ENCODE results near the gene TLCD4. TPM values are rescaled to one million over a fixed set of nuclear protein-coding genes. Genes with fewer than 3 reads are reported as not detected.

Gene TLCD4
- total and polyA plus RNA-seq, 2 of the 8 experiments (the other 6 are each of a cell fraction or from before 2014, with no cell fraction given), result 0.79 to 4.2 TPM

DNA sequence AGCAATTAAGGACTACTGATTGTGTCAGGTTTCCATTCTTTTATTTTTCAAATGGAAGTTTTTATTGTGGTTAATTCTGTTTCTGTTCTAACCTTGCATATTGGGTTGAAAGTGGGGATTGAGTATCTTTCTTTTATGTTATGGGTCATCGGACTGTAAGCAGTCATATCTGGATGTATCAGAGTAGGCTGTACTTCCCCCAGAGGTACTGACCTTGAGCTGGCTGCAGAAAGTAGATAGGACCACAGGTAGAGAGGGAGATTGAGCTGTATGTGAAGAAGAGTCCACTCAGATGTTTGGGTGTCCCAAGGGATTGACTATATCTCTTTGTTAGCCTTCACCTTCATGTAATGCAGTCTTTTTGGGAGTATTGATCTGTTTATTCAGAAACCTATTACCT is 23.9 kb upstream of the TLCD4 start:
- no peak overlapping the region for H3K18ac ChIP-seq (ENCODE audit: extremely low read depth, low read length)
- no peaks in the 10 kb centered on the region for H4K20me1 ChIP-seq (replicated peaks in 1 of 2; ENCODE audit: control insufficient read depth in 1 of 2, insufficient read depth in 2 of 2, low read length in 2 of 2)
- no peak overlapping the region for H3K27ac ChIP-seq (ENCODE audit: low read depth, low read length)
- H3K36me3 ChIP-seq (ENCODE audit: control insufficient read depth in 2 of 4, insufficient read depth in 4 of 4, low read length in 3 of 4), result no peaks in the 10 kb centered on the region
- no peak overlapping the region for H3K23ac ChIP-seq (ENCODE audit: insufficient read length)
- no peak overlapping the region for H4K91ac ChIP-seq (replicated peaks; ENCODE audit: insufficient read length, low read length)
- no peak overlapping the region for H2BK12ac ChIP-seq (ENCODE audit: low read depth, low read length)
- no peak overlapping the region for H3K9ac ChIP-seq (replicated peaks in 1 of 4; ENCODE audit: extremely low read depth in 1 of 4, low read depth in 3 of 4, low read length in 3 of 4)
- FAIRE-seq (no peak), DNase-seq (ENCODE audit: low read depth in 1 of 2, low spot score in 2 of 2) (no peak)
- no peak overlapping the region for H4K8ac ChIP-seq (ENCODE audit: extremely low read depth, insufficient read depth, low read length)
- H2AFZ ChIP-seq (ENCODE audit: low read length), result no peak overlapping the region
- H3K9me3 ChIP-seq (ENCODE audit: insufficient read depth in 2 of 2, low read depth in 1 of 2, low read length in 1 of 2), result peaks cover 0 to 2% of the 10 kb centered on the region in 2 experiments; a peak in 1 of 4 replicates
- H3K23me2 ChIP-seq (ENCODE audit: low read depth, low read length), result no peaks in the 10 kb centered on the region
- H3K4ac ChIP-seq (replicated peaks; ENCODE audit: insufficient read length, low read depth, low read length), result no peak overlapping the region
- no peak overlapping the region for H4K5ac ChIP-seq (ENCODE audit: insufficient read length, low read depth, low read length)
- no peak overlapping the region for H2BK15ac ChIP-seq (ENCODE audit: low read length)
- no peak overlapping the region for H2BK120ac ChIP-seq (replicated peaks; ENCODE audit: low read depth, low read length)
- no peak overlapping the region for H3K56ac ChIP-seq (replicated peaks; ENCODE audit: insufficient read length, low read depth, low read length)
- no peak overlapping the region for H3K14ac ChIP-seq (ENCODE audit: insufficient read length)
- WGBS, 2 experiments (ENCODE audit: extremely low coverage in 1 of 2, insufficient coverage in 1 of 2, insufficient read length in 1 of 2, insufficient replicate concordance in 2 of 2, low coverage in 1 of 2, low lambda C conversion rate in 2 of 2, missing lambda C conversion rate in 1 of 2), result 42% methylated on average over 1 of the region's 1 CpG; no CpG with 5 or more reads in 1 of the 2 experiments
- no peaks in the 10 kb centered on the region for H3K27me3 ChIP-seq (replicated peaks in 1 of 4; ENCODE audit: control insufficient read depth in 3 of 4, extremely low read depth in 1 of 4, insufficient read depth in 3 of 4, low read length in 3 of 4)
- no peak overlapping the region for H3K4me3 ChIP-seq (ENCODE audit: extremely low read depth in 1 of 4, insufficient read depth in 2 of 4, low read depth in 3 of 4, low read length in 4 of 4)
- ChIA-PET POLR2A (ENCODE audit: partially characterized antibody) (no interaction called here), CTCF (ENCODE audit: partially characterized antibody) (interaction anchor here (2.3 kb wide), 1 partner anchor 9 kb away, joined by 16 read pairs; no protein-coding TSS in a partner anchor)
- no peaks in the 10 kb centered on the region for H3K79me1 ChIP-seq (ENCODE audit: low read depth, low read length)
- H3K4me2 ChIP-seq (ENCODE audit: insufficient read depth in 1 of 2, low read depth in 2 of 2, low read length in 2 of 2), result no peak overlapping the region
- H2BK5ac ChIP-seq (ENCODE audit: low read depth, low read length), result no peak overlapping the region
- no peaks in the 10 kb centered on the region for H3K4me1 ChIP-seq (replicated peaks in 1 of 4; ENCODE audit: control insufficient read depth in 3 of 4, insufficient read depth in 4 of 4, low read length in 3 of 4)
- no peaks in the 10 kb centered on the region for H3K79me2 ChIP-seq (ENCODE audit: control insufficient read depth in 1 of 2, insufficient read depth in 2 of 2, low read length in 2 of 2)
- H2BK20ac ChIP-seq (ENCODE audit: low read length), result no peak overlapping the region
- H2AK5ac ChIP-seq (ENCODE audit: low read depth, low read length), result no peak overlapping the region
- TF ChIP-seq KDM1A (IDR thresholded peaks at IDR 0.05; ENCODE audit: borderline replicate concordance, low read length), result no peak
- no peak for TF ChIP-seq CEBPB (IDR thresholded peaks at IDR 0.05; ENCODE audit: low read depth, low read length)
- no peak for TF ChIP-seq TEAD4 (IDR thresholded peaks at IDR 0.05; ENCODE audit: low read depth, low read length)
- TF ChIP-seq TAF7 (optimal IDR thresholded peaks at IDR 0.05; ENCODE audit: borderline replicate concordance, low read depth, low read length), result no peak
- TF ChIP-seq EZH2 (IDR thresholded peaks at IDR 0.05; ENCODE audit: low read depth, low read length, severe bottlenecking), result no peak
- no peak for TF ChIP-seq TCF12 (IDR thresholded peaks at IDR 0.05; ENCODE audit: low read depth, low read length)
- no peak for TF ChIP-seq YY1 (IDR thresholded peaks at IDR 0.05; ENCODE audit: low read depth, low read length)
- TF ChIP-seq SP4 (IDR thresholded peaks at IDR 0.05; ENCODE audit: low read length), result no peak
- TF ChIP-seq POLR2AphosphoS5 (IDR thresholded peaks at IDR 0.05; ENCODE audit: low read depth, low read length), result no peak
- TF ChIP-seq RXRA (IDR thresholded peaks at IDR 0.05; ENCODE audit: insufficient read depth, low read depth, low read length), result no peak
- no peak for TF ChIP-seq TBP (IDR thresholded peaks at IDR 0.05; ENCODE audit: low read depth, low read length)
- TF ChIP-seq EGR1 (IDR thresholded peaks at IDR 0.05; ENCODE audit: borderline replicate concordance, low read depth, low read length), result no peak
- TF ChIP-seq, protein P1, sequence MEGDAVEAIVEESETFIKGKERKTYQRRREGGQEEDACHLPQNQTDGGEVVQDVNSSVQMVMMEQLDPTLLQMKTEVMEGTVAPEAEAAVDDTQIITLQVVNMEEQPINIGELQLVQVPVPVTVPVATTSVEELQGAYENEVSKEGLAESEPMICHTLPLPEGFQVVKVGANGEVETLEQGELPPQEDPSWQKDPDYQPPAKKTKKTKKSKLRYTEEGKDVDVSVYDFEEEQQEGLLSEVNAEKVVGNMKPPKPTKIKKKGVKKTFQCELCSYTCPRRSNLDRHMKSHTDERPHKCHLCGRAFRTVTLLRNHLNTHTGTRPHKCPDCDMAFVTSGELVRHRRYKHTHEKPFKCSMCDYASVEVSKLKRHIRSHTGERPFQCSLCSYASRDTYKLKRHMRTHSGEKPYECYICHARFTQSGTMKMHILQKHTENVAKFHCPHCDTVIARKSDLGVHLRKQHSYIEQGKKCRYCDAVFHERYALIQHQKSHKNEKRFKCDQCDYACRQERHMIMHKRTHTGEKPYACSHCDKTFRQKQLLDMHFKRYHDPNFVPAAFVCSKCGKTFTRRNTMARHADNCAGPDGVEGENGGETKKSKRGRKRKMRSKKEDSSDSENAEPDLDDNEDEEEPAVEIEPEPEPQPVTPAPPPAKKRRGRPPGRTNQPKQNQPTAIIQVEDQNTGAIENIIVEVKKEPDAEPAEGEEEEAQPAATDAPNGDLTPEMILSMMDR (IDR thresholded peaks at IDR 0.05; ENCODE audit: control extremely low read depth in 1 of 3, insufficient read depth in 1 of 3, low read depth in 1 of 3, low read length in 3 of 3), result no peak

Data from H1 (cell line).